ENCODE data around the gene C6orf120.

C6orf120 gene

GRCh38 chr6:169659820-169660610 lies 41.9 kb upstream of the C6orf120 start:
- TF ChIP-seq, protein P1, sequence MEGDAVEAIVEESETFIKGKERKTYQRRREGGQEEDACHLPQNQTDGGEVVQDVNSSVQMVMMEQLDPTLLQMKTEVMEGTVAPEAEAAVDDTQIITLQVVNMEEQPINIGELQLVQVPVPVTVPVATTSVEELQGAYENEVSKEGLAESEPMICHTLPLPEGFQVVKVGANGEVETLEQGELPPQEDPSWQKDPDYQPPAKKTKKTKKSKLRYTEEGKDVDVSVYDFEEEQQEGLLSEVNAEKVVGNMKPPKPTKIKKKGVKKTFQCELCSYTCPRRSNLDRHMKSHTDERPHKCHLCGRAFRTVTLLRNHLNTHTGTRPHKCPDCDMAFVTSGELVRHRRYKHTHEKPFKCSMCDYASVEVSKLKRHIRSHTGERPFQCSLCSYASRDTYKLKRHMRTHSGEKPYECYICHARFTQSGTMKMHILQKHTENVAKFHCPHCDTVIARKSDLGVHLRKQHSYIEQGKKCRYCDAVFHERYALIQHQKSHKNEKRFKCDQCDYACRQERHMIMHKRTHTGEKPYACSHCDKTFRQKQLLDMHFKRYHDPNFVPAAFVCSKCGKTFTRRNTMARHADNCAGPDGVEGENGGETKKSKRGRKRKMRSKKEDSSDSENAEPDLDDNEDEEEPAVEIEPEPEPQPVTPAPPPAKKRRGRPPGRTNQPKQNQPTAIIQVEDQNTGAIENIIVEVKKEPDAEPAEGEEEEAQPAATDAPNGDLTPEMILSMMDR (IDR thresholded peaks at IDR 0.05): no peak
- Histone ChIP-seq H3K4me3 (no peak overlapping the region), H3K27ac (no peak overlapping the region)
- no peak for DNase-seq (ENCODE audit: low spot score)

DNA sequence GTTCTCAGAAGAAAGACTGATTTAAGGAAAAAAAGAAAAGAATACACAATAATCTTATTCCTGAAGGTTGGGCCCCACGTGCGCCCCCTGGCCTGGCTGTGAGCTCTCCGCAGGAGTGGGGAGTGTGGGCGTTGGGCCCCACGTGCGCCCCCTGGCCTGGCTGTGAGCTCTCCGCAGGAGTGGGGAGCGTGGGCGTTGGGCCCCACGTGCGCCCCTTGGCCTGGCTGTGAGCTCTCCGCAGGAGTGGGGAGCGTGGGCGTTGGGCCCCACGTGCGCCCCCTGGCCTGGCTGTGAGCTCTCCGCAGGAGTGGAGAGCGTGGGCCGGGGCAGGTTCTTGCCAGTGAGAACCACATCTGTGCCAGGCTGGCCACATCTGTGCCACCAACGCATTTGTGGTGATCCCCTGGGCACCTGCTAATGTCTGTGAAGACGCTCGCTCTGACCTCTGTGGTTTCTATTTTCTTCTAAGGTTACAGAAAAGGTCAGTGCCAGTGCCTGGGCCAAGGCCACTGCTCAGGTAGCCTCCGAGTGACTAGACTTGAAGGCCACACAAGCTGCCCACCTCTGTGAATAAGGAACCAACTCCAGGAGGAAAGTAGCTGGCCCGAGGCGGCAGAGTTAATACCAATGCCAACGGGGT lies 41.1 kb upstream of the C6orf120 start:
- TF ChIP-seq, protein P1 (IDR thresholded peaks at IDR 0.05): no peak
- DNase-seq (ENCODE audit: low spot score): no peak
- no peak overlapping the region for H3K4me3 ChIP-seq

DNA sequence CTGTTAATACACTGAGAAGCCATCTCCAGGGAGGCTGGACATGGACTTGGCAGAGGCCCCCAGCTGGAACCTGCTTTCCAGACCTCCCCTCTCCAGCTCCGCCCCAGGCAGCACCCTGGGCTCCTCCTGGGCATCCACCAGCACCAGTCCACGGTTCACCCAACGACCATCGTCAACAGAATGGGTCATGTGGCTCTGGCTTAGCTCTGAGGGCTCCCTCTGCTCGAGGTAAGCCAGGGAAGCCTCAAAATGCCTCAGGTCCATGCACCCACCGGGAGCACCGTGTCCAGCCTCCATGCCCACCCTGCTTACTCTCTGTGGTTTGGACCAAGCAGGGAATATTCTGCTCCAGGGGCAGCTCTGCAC lies 40.6 kb upstream of the C6orf120 start:
- DNase-seq (ENCODE audit: low spot score): no peak
- Histone ChIP-seq H3K27ac (no peak overlapping the region), H3K4me3 (no peak overlapping the region)
- TF ChIP-seq, protein P1 (IDR thresholded peaks at IDR 0.05): no peak

More for the DNA sequence above, 41.1 kb upstream of the C6orf120 start:
- no peak overlapping the region for H3K27ac ChIP-seq

DNA sequence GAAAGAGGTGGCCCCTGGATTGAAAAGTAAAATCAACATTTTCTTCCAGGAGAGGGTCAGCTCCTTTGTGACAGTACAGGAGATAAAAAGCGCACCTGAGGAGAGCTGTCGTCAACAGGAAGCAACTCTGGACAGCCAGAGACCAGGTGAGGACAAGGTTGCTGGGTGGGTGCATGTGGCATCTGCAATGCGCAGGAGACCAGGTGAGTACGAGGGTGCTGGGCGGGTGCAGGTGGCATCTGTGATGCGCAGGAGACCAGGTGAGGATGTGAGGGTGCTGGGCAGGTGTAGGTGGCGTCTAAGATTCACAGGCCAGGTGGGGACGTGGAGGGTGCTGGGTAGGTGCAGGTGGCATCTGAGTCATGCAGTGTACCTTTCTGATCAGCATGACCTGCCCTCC lies 38.5 kb upstream of the C6orf120 start:
- Histone ChIP-seq H3K27ac (no peak overlapping the region), H3K4me3 (no peak overlapping the region)
- TF ChIP-seq, protein P1 (IDR thresholded peaks at IDR 0.05): no peak
- no peak for DNase-seq (ENCODE audit: low spot score)

DNA sequence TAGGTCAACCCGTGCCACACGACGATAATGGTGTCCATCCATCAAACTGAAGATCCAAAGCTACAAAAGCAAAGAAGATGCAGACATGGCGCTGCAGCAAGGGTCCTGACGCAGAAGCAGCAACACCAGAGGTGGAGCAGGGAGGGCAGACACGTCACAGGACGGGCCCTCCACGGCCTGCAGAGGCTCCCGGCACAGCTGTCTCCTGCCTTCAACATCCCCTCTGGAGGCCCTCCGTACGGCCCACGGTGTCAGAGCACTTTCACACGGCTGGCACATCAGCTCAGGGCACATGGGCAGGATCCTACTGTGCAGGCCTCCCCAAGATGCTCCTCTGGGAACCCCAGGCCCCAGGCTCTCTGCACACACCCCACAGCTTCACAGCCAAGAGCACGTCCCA lies 37.7 kb upstream of the C6orf120 start:
- TF ChIP-seq, protein P1 (IDR thresholded peaks at IDR 0.05): no peak
- H3K4me3 ChIP-seq: no peak overlapping the region
- DNase-seq (ENCODE audit: low spot score): no peak

GRCh38 chr6:169665289-169665688 lies 36.6 kb upstream of the C6orf120 start:
- no peak overlapping the region for H3K4me3 ChIP-seq
- no peak for DNase-seq (ENCODE audit: low spot score)
- no peak overlapping the region for H3K27ac ChIP-seq
- TF ChIP-seq, protein P1 (IDR thresholded peaks at IDR 0.05): no peak

More for the DNA sequence above, 37.7 kb upstream of the C6orf120 start:
- H3K27ac ChIP-seq: no peak overlapping the region

DNA sequence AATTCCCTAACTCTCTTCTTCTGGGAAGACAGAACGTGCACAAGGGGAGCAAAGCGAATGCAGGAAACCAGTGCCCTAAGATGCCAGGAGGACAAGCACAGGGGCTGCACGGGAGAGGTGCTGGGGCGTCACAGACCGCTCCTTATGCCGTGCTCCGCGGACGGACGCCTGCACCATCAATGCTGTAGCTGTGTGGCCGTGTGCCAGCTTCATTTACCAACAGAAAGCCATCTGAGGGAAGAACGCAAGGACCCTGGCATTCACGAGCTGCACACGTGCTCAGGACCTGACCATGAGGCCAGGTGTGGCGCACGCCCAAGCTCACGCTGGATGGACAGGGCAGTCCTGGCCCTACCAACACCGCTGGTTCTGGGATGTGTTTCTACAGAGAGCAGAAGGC lies 35.5 kb upstream of the C6orf120 start:
- TF ChIP-seq, protein P1 (IDR thresholded peaks at IDR 0.05): no peak
- Histone ChIP-seq H3K27ac (no peak overlapping the region), H3K4me3 (no peak overlapping the region)
- no peak for DNase-seq (ENCODE audit: low spot score)

Data from coronary artery (tissue), 2 donors.